K562 (cell line): ENCODE results near the gene DMD. TPM values are rescaled to one million over a fixed set of nuclear protein-coding genes. Genes with fewer than 3 reads are reported as not detected.

Experiments
- ATAC-seq: fragments of 200-7000 bp; cut with Tn5 transposase; 3 replicates; pipeline ENCODE4 v1.9.1; 2020; ENCODE audit warnings: moderate library complexity
- BruUV-seq: library from RNA; stranded (reverse); fragments of 400-500 nt; replicated peaks from 2 replicates; lab custom pipeline; 2021; lab: Mats Ljungman, UMichigan
- CTCF ChIA-PET: fragments of 300-600 bp; formaldehyde crosslinking; extraction: SDS; loops from one replicate; lab custom pipeline; 2021; ENCODE audit warnings: low intra/inter-chr PET ratio; lab: Yijun Ruan, JAX
- POLR2A ChIA-PET: fragments of 300-600, 350-650 bp; sonication (Branson Sonifier 250); formaldehyde crosslinking; extraction: SDS; loops from one replicate; lab custom pipeline; 2021; ENCODE audit warnings: antibody characterized with exemption, inconsistent platforms; lab: Yijun Ruan, JAX
- DNase-seq, 4 experiments: peaks; one replicate each; pipeline versions ENCODE4 v3.0.0 to v3.0.0-alpha.2; 2011 to 2018; ENCODE audit warnings: low spot score in 3 of 4, mixed read lengths in 3 of 4; ENCODE audit errors: extremely low read depth in 1 of 4
- FAIRE-seq: peaks from 2 replicates; lab custom pipeline; 2011; peaks lifted over from hg19 to GRCh38; lab: Jason Lieb, UNC
- H2AFZ ChIP-seq: 2 replicates; pipeline ENCODE4 v1.6.0; 2011; ENCODE audit warnings: low read depth, low read length, control low read depth, inconsistent platforms
- H3K27ac ChIP-seq: fragments of 200-600 bp; 3 replicates; pipeline ENCODE4 v1.8.0; 2011; ENCODE audit warnings: low read depth, mild to moderate bottlenecking, control low read depth, inconsistent platforms, low read length, moderate library complexity, mixed read lengths; ENCODE audit errors: extremely low read depth
- H3K27me3 ChIP-seq, 2 experiments: fragments of 300-600 bp in 1 of 2; 2 replicates in 1 of 2; 3 replicates in 1 of 2; pipeline versions ENCODE4 v1.6.0 to v1.8.0; 2011; ENCODE audit warnings: inconsistent platforms in 2 of 2, low read length in 2 of 2, mild to moderate bottlenecking in 1 of 2, mixed read lengths in 1 of 2, moderate library complexity in 1 of 2; ENCODE audit not compliant: control insufficient read depth in 2 of 2, insufficient read depth in 2 of 2
- H3K36me3 ChIP-seq: fragments of 300-600 bp; 3 replicates; pipeline ENCODE4 v1.8.0; 2011; ENCODE audit warnings: mild to moderate bottlenecking, low read length, inconsistent platforms; ENCODE audit not compliant: control insufficient read depth, insufficient read depth
- H3K4me1 ChIP-seq, 2 experiments: fragments of 200-600 bp in 1 of 2; replicated peaks in 1 of 2; 2 replicates in 1 of 2; 3 replicates in 1 of 2; pipeline versions ENCODE4 v1.5.1 to v1.8.0; 2011; ENCODE audit warnings: inconsistent platforms in 2 of 2, low read length in 2 of 2, mild to moderate bottlenecking in 1 of 2, mixed read lengths in 1 of 2, moderate library complexity in 1 of 2; ENCODE audit not compliant: control insufficient read depth in 2 of 2, insufficient read depth in 2 of 2
- H3K4me2 ChIP-seq: 2 replicates; pipeline ENCODE4 v1.6.1; 2011; ENCODE audit warnings: low read length, control low read depth, inconsistent platforms, mixed read lengths; ENCODE audit not compliant: insufficient read depth
- H3K4me3 ChIP-seq: fragments of 200-600 bp; sonication (generic), shearing (Covaris generic); 2 replicates; pipeline ENCODE4 v1.5.1; 2016; ENCODE audit warnings: control low read depth, inconsistent platforms
- H3K79me2 ChIP-seq: fragments of 200-600 bp; 3 replicates; pipeline ENCODE4 v1.8.0; 2011; ENCODE audit warnings: low read length, inconsistent platforms; ENCODE audit not compliant: control insufficient read depth, insufficient read depth
- H3K9ac ChIP-seq, 2 experiments: 2 replicates each; pipeline versions ENCODE4 v1.6.0 to v1.6.1; 2011; ENCODE audit warnings: low read depth in 2 of 2, low read length in 2 of 2, control low read depth in 1 of 2, inconsistent platforms in 1 of 2, mild to moderate bottlenecking in 1 of 2, mixed read lengths in 1 of 2; ENCODE audit not compliant: insufficient read depth in 1 of 2
- H3K9me1 ChIP-seq: one replicate; pipeline ENCODE4 v1.6.0; 2011; ENCODE audit warnings: inconsistent platforms, mild to moderate bottlenecking, low read length, moderate library complexity; ENCODE audit not compliant: control insufficient read depth, insufficient read depth
- H3K9me3 ChIP-seq: replicated peaks from 2 replicates; pipeline ENCODE4 v1.5.1; 2011; ENCODE audit warnings: low read depth, low read length, inconsistent platforms; ENCODE audit not compliant: control insufficient read depth, insufficient read depth
- H4K20me1 ChIP-seq: replicated peaks from 2 replicates; pipeline ENCODE4 v1.6.1; 2011; ENCODE audit warnings: low read length, inconsistent platforms, mixed read lengths; ENCODE audit not compliant: control insufficient read depth, insufficient read depth
- ARNT ChIP-seq, 2 experiments: fragments of 450-650 bp; IDR thresholded peaks; 2 replicates each; pipeline ENCODE4 v1.6.1; 2016; ENCODE audit warnings: mild to moderate bottlenecking in 1 of 2
- GTF2E2 ChIP-seq: fragments of 200-800 bp; sonication (Bioruptor generic); IDR thresholded peaks from 2 replicates; pipeline ENCODE4 v1.6.1; 2016; ENCODE audit warnings: missing genetic modification characterization, missing compliant biosample characterization
- HNRNPH1 ChIP-seq: fragments of 200-400 bp; formaldehyde crosslinking; optimal IDR thresholded peaks from 2 replicates; pipeline ENCODE3; 2017; ENCODE audit warnings: low read depth, mild to moderate bottlenecking, low read length, moderate library complexity
- KDM4B ChIP-seq, 2 experiments: fragments of 450-650 bp in 1 of 2; sonication (generic) in 1 of 2; IDR thresholded peaks; 2 replicates each; pipeline ENCODE4 v1.6.1; 2016 to 2017; ENCODE audit warnings: borderline replicate concordance in 2 of 2, antibody characterized with exemption in 1 of 2, low read depth in 1 of 2, mild to moderate bottlenecking in 1 of 2
- SRSF1 ChIP-seq: fragments of 200-400 bp; formaldehyde crosslinking; IDR thresholded peaks from 2 replicates; pipeline ENCODE4 v1.6.1; 2017; ENCODE audit warnings: mild to moderate bottlenecking, low read depth, low read length, moderate library complexity
- ZBTB17 ChIP-seq: fragments of 450-650 bp; formaldehyde crosslinking; IDR thresholded peaks from 2 replicates; pipeline ENCODE4 v1.4.0; 2020; ENCODE audit warnings: mild to moderate bottlenecking
- WGBS: fragments of 100-300 bp; shearing (Covaris generic); methylation state at CpG from one replicate; pipeline ENCODE4 v1.1.6; 2016; ENCODE audit warnings: low coverage, mixed read lengths; ENCODE audit not compliant: insufficient coverage; ENCODE audit errors: missing lambda C conversion rate; 5-methylcytosine and 5-hydroxymethylcytosine counted together
- in situ Hi-C: fragments of 300-500 bp; cut with MboI; formaldehyde crosslinking; loops from 4 replicates; pipeline ENCODE4 v1.15.0; 2018; ENCODE audit warnings: inconsistent platforms, mixed read lengths
- intact Hi-C: fragments of 100-400 bp; cut with micrococcal nuclease; formaldehyde crosslinking; loops from 2 replicates; pipeline ENCODE4 v1.14.2; 2022
- polyA plus RNA-seq, 8 experiments: library from polyadenylated mRNA; depleted of rRNA in 4 of 8; stranded (reverse) in 5 of 8; unstranded in 3 of 8; fragments of >200 nt; fragmentation: Nextera tagmentation in 2 of 8; fragmentation: Illumina TruSeq in 1 of 8; extraction: Ambion mirVana in 2 of 8; extraction: Trizol in 1 of 8; gene quantifications; 2 replicates each; pipeline versions ENCODE4 v1.2.1 to v1.2.3, GENCODE V29; 2011 to 2014; ENCODE audit warnings: inconsistent platforms in 1 of 8, missing spikeins in 1 of 8
- total RNA-seq, 7 experiments: library from RNA; depleted of rRNA in 6 of 7; stranded (reverse); fragments of >200 nt in 6 of 7; fragmentation: Illumina TruSeq in 2 of 7; extraction: Trizol in 2 of 7; gene quantifications; 2 replicates each; pipeline versions ENCODE4 v1.2.1 to v1.2.3, GENCODE V29; 2011 to 2021; ENCODE audit warnings: low replicate concordance in 1 of 7
- TF ChIP-seq, protein P1 (sequence below): fragments of 450-650 bp; IDR thresholded peaks from 2 replicates; pipeline ENCODE4 v1.6.1; 2017; ENCODE audit warnings: antibody characterized with exemption
- TF ChIP-seq, protein P2 (sequence below), 2 experiments: IDR thresholded peaks in 1 of 2; conservative IDR thresholded peaks in 1 of 2; 2 replicates each; pipeline ENCODE4 v1.6.1; 2016; ENCODE audit warnings: low read depth in 2 of 2, mild to moderate bottlenecking in 1 of 2, missing compliant biosample characterization in 1 of 2, missing genetic modification characterization in 1 of 2, moderate library complexity in 1 of 2
- TF ChIP-seq, protein P3 (sequence below): fragments of 450-650 bp; formaldehyde crosslinking; IDR thresholded peaks from 2 replicates; pipeline ENCODE4 v1.4.0; 2020; ENCODE audit warnings: mild to moderate bottlenecking, moderate library complexity

DMD gene
- total and polyA plus RNA-seq, 9 of the 15 experiments (the other 6 are each of a cell fraction or from before 2014, with no cell fraction given) = 3.8 to 20.4 (median 11.4) TPM

- Histone ChIP-seq H3K9me3 (no peaks in the 10 kb centered on the region), H4K20me1 (no peaks in the 10 kb centered on the region), H3K36me3 (no peaks in the 10 kb centered on the region), H3K9me1 (no peaks in the 10 kb centered on the region), H2AFZ (no peak overlapping the region), H3K27me3 (no peaks in the 10 kb centered on the region), H3K4me1 (no peaks in the 10 kb centered on the region), H3K4me3 (no peak overlapping the region), H3K9ac (no peak overlapping the region), H3K27ac (no peak overlapping the region), H3K79me2 (no peaks in the 10 kb centered on the region), H3K4me2 (no peak overlapping the region)
- in situ Hi-C loops (no loop called here), intact Hi-C loops (no loop called here)
- ChIA-PET POLR2A (no interaction called here), CTCF (no interaction called here)
- FAIRE-seq (no peak), DNase-seq (no peak), ATAC-seq (no peak)
- TF ChIP-seq, protein P1, sequence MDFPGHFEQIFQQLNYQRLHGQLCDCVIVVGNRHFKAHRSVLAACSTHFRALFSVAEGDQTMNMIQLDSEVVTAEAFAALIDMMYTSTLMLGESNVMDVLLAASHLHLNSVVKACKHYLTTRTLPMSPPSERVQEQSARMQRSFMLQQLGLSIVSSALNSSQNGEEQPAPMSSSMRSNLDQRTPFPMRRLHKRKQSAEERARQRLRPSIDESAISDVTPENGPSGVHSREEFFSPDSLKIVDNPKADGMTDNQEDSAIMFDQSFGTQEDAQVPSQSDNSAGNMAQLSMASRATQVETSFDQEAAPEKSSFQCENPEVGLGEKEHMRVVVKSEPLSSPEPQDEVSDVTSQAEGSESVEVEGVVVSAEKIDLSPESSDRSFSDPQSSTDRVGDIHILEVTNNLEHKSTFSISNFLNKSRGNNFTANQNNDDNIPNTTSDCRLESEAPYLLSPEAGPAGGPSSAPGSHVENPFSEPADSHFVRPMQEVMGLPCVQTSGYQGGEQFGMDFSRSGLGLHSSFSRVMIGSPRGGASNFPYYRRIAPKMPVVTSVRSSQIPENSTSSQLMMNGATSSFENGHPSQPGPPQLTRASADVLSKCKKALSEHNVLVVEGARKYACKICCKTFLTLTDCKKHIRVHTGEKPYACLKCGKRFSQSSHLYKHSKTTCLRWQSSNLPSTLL = no peak
- 0% methylated on average over 5 of the region's 5 CpGs for WGBS
- no TSS peak for BruUV-seq
Observed at GRCh38 chrX:33160273-33160672, 51.1 kb downstream of the DMD start.

DNA sequence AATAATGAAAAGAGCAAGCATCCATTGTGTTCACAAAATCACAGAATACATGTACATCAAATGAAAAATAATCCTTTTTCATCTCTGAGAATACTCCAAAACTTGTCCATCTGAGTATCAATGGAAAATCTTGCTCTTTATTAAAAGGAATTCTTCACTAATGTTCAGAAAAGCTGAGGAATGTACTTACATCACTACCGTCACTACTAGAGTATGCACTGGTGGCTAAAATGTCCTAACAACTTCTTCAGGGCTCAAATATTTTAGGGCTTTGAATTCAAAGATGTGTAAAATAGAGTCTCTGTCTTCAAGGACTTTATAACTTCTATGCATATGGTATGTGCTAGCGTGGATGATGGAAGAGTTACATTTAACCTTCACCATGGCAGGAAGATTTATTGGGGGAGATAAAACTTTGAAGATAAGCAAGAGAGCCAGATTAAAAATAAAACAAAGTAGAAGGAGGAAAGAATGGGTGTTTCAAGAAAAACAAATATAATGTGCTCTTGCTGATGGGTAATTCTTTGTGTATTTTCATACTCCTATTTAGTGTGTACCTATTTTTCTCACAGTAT, 55.1 kb downstream of the DMD start:
- no peak for DNase-seq
- Histone ChIP-seq H3K4me3 (no peak overlapping the region), H3K9me1 (no peaks in the 10 kb centered on the region), H2AFZ (no peak overlapping the region), H3K9me3 (no peaks in the 10 kb centered on the region), H3K79me2 (no peaks in the 10 kb centered on the region), H3K36me3 (no peaks in the 10 kb centered on the region), H3K4me1 (no peaks in the 10 kb centered on the region), H4K20me1 (no peaks in the 10 kb centered on the region), H3K27ac (no peak overlapping the region), H3K4me2 (no peak overlapping the region), H3K27me3 (no peaks in the 10 kb centered on the region), H3K9ac (no peak overlapping the region)
- POLR2A ChIA-PET = no interaction called here
- in situ Hi-C loops = no loop called here
- FAIRE-seq = no peak
- intact Hi-C loops = no loop called here
- ATAC-seq = no peak
- WGBS = 0% methylated on average over 2 of the region's 2 CpGs
- BruUV-seq = no TSS peak
- CTCF ChIA-PET = no interaction called here
- TF ChIP-seq, protein P2, sequence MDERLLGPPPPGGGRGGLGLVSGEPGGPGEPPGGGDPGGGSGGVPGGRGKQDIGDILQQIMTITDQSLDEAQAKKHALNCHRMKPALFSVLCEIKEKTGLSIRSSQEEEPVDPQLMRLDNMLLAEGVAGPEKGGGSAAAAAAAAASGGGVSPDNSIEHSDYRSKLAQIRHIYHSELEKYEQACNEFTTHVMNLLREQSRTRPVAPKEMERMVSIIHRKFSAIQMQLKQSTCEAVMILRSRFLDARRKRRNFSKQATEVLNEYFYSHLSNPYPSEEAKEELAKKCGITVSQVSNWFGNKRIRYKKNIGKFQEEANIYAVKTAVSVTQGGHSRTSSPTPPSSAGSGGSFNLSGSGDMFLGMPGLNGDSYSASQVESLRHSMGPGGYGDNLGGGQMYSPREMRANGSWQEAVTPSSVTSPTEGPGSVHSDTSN (CRISPR knock-in tag; IDR thresholded peaks at IDR 0.05; ENCODE audit: low read depth) = no peak
- TF ChIP-seq, protein P2 (tag; conservative IDR thresholded peaks at IDR 0.05; ENCODE audit: low read depth) = no peak
- TF ChIP-seq KDM4B (IDR thresholded peaks at IDR 0.05; ENCODE audit: borderline replicate concordance in 2 of 2, low read depth in 1 of 2) = no peak
- TF ChIP-seq GTF2E2 (tag) = no peak
- TF ChIP-seq ARNT (IDR thresholded peaks at IDR 0.05) = no peak
- TF ChIP-seq, protein P3, sequence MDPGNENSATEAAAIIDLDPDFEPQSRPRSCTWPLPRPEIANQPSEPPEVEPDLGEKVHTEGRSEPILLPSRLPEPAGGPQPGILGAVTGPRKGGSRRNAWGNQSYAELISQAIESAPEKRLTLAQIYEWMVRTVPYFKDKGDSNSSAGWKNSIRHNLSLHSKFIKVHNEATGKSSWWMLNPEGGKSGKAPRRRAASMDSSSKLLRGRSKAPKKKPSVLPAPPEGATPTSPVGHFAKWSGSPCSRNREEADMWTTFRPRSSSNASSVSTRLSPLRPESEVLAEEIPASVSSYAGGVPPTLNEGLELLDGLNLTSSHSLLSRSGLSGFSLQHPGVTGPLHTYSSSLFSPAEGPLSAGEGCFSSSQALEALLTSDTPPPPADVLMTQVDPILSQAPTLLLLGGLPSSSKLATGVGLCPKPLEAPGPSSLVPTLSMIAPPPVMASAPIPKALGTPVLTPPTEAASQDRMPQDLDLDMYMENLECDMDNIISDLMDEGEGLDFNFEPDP = no peak
- TF ChIP-seq ZBTB17 (CRISPR knock-in tag) = no peak
- TF ChIP-seq SRSF1 = no peak
- no peak for TF ChIP-seq HNRNPH1
